ENCODE data around the gene FAM156A.
"Not testable (repeated sequence)": the region's sequence is repeated elsewhere in the genome, so short reads cannot be mapped to it uniquely, and the experiment has no call there.

The FAM156A gene

GRCh38 chrX:52945838-52946494 lies 12.4 kb downstream of the FAM156A start:
- CTCF ChIA-PET; H3K27ac ChIP-seq; POLR2A ChIA-PET (ENCODE audit: low non-redundant PET); DNase-seq (ENCODE audit: low spot score): not testable (repeated sequence)

GRCh38 chrX:52941728-52942127 lies 16.6 kb downstream of the FAM156A start:
- POLR2A ChIA-PET (ENCODE audit: low non-redundant PET); DNase-seq (ENCODE audit: low spot score); H3K27ac ChIP-seq; CTCF ChIA-PET: not testable (repeated sequence)

- CTCF ChIA-PET; H3K27ac ChIP-seq; POLR2A ChIA-PET (ENCODE audit: low non-redundant PET); DNase-seq (ENCODE audit: low spot score): not testable (repeated sequence)
Measured at GRCh38 chrX:52940704-52941103, 17.6 kb downstream of the FAM156A start.

- POLR2A ChIA-PET (ENCODE audit: low non-redundant PET); DNase-seq (ENCODE audit: low spot score): not testable (repeated sequence)
- peak overlapping the region; percentile 91 for H3K27ac ChIP-seq
- CTCF ChIA-PET = interaction anchor here (0.6 to 0.7 kb wide), 2 partner anchors 685 to 1815 kb away, joined by 3 read pairs; no protein-coding TSS in a partner anchor
Measured at GRCh38 chrX:52935470-52935784, 22.9 kb downstream of the FAM156A start.

- POLR2A ChIA-PET (ENCODE audit: low non-redundant PET) = no interaction called here
Measured at GRCh38 chrX:52934704-52935469, 23.4 kb downstream of the FAM156A start.

GRCh38 chrX:52933976-52934703 lies 24.2 kb downstream of the FAM156A start:
- CTCF ChIA-PET = no interaction called here
- no peak for DNase-seq (ENCODE audit: low spot score)
- POLR2A ChIA-PET (ENCODE audit: low non-redundant PET) = no interaction called here
- peak overlapping the region; percentile 91 for H3K27ac ChIP-seq
- no peak for TF ChIP-seq CTCF (conservative IDR thresholded peaks at IDR 0.05; ENCODE audit: low read depth)

More at GRCh38 chrX:52934704-52935469, 23.4 kb downstream of the FAM156A start:
- CTCF ChIA-PET = interaction anchor here (0.6 to 0.7 kb wide), 2 partner anchors 686 to 1815 kb away, joined by 3 read pairs; no protein-coding TSS in a partner anchor
- TF ChIP-seq CTCF (conservative IDR thresholded peaks at IDR 0.05; ENCODE audit: low read depth) = peak; percentile 64
- peak overlapping the region; percentile 91 for H3K27ac ChIP-seq
- peak; percentile 78 for DNase-seq (ENCODE audit: low spot score)

GRCh38 chrX:52933213-52933612 lies 25.1 kb downstream of the FAM156A start:
- ChIA-PET POLR2A (ENCODE audit: low non-redundant PET) (no interaction called here), CTCF (no interaction called here)
- no peak overlapping the region for H3K27ac ChIP-seq
- no peak for DNase-seq (ENCODE audit: low spot score)
- no peak for TF ChIP-seq CTCF (conservative IDR thresholded peaks at IDR 0.05; ENCODE audit: low read depth)

- DNase-seq (ENCODE audit: low spot score); POLR2A ChIA-PET (ENCODE audit: low non-redundant PET); CTCF ChIA-PET: not testable (repeated sequence)
Measured at GRCh38 chrX:52930214-52930613, 28.1 kb downstream of the FAM156A start.

GRCh38 chrX:52923781-52924241 lies 34.5 kb downstream of the FAM156A start:
- peak overlapping the region; percentile 63 for H3K27ac ChIP-seq
- ChIA-PET CTCF (no interaction called here), POLR2A (ENCODE audit: low non-redundant PET) (no interaction called here)
- no peak for TF ChIP-seq CTCF (conservative IDR thresholded peaks at IDR 0.05; ENCODE audit: low read depth)
- peak; percentile 14 for DNase-seq (ENCODE audit: low spot score)

More at GRCh38 chrX:52930214-52930613, 28.1 kb downstream of the FAM156A start:
- H3K27ac ChIP-seq = not testable (repeated sequence)

- H3K27ac ChIP-seq; CTCF ChIA-PET; DNase-seq (ENCODE audit: low spot score); POLR2A ChIA-PET (ENCODE audit: low non-redundant PET): not testable (repeated sequence)
Measured at GRCh38 chrX:52914704-52915103, 43.6 kb downstream of the FAM156A start.

- POLR2A ChIA-PET (ENCODE audit: low non-redundant PET); DNase-seq (ENCODE audit: low spot score); H3K27ac ChIP-seq; CTCF ChIA-PET: not testable (repeated sequence)
Measured at GRCh38 chrX:52913681-52914080, 44.6 kb downstream of the FAM156A start.

- POLR2A ChIA-PET (ENCODE audit: low non-redundant PET); CTCF ChIA-PET; H3K27ac ChIP-seq; DNase-seq (ENCODE audit: low spot score): not testable (repeated sequence)
Measured at GRCh38 chrX:52909313-52909969, 48.9 kb downstream of the FAM156A start.
